ENCODE measurements around the gene MALT1.

MALT1 gene

DNA sequence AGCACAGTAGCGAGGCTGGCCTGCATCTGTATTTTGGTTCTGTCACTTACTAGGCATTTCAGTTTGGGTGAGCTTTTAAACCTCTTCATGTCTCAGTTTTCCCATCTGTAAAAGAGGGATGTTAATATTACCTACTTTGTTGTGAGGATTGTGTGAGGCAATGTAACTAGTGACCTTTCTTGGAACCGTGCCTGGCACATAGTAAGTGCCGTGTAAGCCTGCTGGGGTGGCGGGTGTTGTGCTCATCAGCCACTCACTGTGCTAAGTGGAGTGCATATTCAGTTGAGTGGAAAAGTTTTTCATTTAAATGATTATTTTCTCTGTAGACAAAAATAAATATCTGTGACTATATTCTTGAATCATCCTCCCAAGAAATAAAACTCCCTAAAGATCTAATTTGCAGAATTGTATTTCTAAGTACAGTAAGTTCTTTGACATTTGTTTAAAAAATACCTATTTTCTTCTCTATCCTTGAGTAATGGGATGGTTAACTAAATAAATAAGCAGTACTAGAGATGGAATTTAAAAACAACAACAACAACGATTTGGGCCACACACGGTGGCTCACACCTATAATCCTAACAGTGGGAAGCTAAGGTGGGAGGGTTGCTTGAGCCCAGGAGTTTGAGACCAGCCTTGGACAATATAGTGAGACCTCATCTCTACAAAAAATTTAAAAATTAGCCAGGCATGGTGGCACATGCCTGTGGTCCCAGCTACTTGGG, 56.7 kb downstream of the MALT1 start:
- Histone ChIP-seq H3K4me3 (ENCODE audit: control insufficient read depth in 1 of 7, extremely low read depth in 1 of 7, insufficient read depth in 4 of 7, low read depth in 2 of 7, low read length in 6 of 7) (no peak overlapping the region), H3K9me3 (ENCODE audit: control extremely low read depth in 1 of 5, control insufficient read depth in 4 of 5, insufficient read depth in 2 of 5, low read depth in 1 of 5, low read length in 4 of 5) (no peaks in the 10 kb centered on the region), H3K4me1 (ENCODE audit: control extremely low read depth in 1 of 4, control insufficient read depth in 4 of 4, insufficient read depth in 4 of 4, low read length in 3 of 4) (no peaks in the 10 kb centered on the region), H3K36me3 (ENCODE audit: control insufficient read depth in 4 of 4, insufficient read depth in 4 of 4, low read length in 3 of 4) (peaks cover 0 to 5% (median 2%) of the 10 kb centered on the region in 4 experiments), H3K27me3 (replicated peaks in 2 of 5; ENCODE audit: control insufficient read depth in 4 of 5, insufficient read depth in 5 of 5, low read length in 4 of 5) (no peaks in the 10 kb centered on the region), H3K27ac (ENCODE audit: insufficient read depth in 1 of 2, low read depth in 1 of 2, low read length in 2 of 2, poor library complexity in 1 of 2, severe bottlenecking in 2 of 2) (no peak overlapping the region)
- CTCF ChIA-PET, result interaction anchor here (1.4 kb wide), 1 partner anchor 28 kb away, joined by 3 read pairs; no protein-coding TSS in a partner anchor
- POLR2A ChIA-PET, result no interaction called here
- no peak for DNase-seq
- 100% methylated on average over 1 of the region's 6 CpGs for WGBS (ENCODE audit: insufficient coverage)

GRCh38 chr18:58728719-58729118, 57.5 kb downstream of the MALT1 start:
- DNase-seq, result no peak
- H3K27ac ChIP-seq (ENCODE audit: insufficient read depth in 1 of 2, low read depth in 1 of 2, low read length in 2 of 2, poor library complexity in 1 of 2, severe bottlenecking in 2 of 2), result no peak overlapping the region
- no peaks in the 10 kb centered on the region for H3K4me1 ChIP-seq (ENCODE audit: control extremely low read depth in 1 of 4, control insufficient read depth in 4 of 4, insufficient read depth in 4 of 4, low read length in 3 of 4)
- peaks cover under 1 to 4% (median 3%) of the 10 kb centered on the region in 4 experiments for H3K36me3 ChIP-seq (ENCODE audit: control insufficient read depth in 4 of 4, insufficient read depth in 4 of 4, low read length in 3 of 4)
- H3K9me3 ChIP-seq (ENCODE audit: control extremely low read depth in 1 of 5, control insufficient read depth in 4 of 5, insufficient read depth in 2 of 5, low read depth in 1 of 5, low read length in 4 of 5), result no peaks in the 10 kb centered on the region
- H3K27me3 ChIP-seq (replicated peaks in 2 of 5; ENCODE audit: control insufficient read depth in 4 of 5, insufficient read depth in 5 of 5, low read length in 4 of 5), result no peaks in the 10 kb centered on the region
- no peak overlapping the region for H3K4me3 ChIP-seq (ENCODE audit: control insufficient read depth in 1 of 7, extremely low read depth in 1 of 7, insufficient read depth in 4 of 7, low read depth in 2 of 7, low read length in 6 of 7)
- WGBS (ENCODE audit: insufficient coverage), result no CpG with 5 or more reads among the region's 3 CpGs
- ChIA-PET CTCF (no interaction called here), POLR2A (no interaction called here)

GRCh38 chr18:58730618-58731017, 59.4 kb downstream of the MALT1 start:
- peaks cover 0 to 11% (median 2%) of the 10 kb centered on the region in 4 experiments for H3K36me3 ChIP-seq (ENCODE audit: control insufficient read depth in 4 of 4, insufficient read depth in 4 of 4, low read length in 3 of 4)
- H3K9me3 ChIP-seq (ENCODE audit: control extremely low read depth in 1 of 5, control insufficient read depth in 4 of 5, insufficient read depth in 2 of 5, low read depth in 1 of 5, low read length in 4 of 5), result no peaks in the 10 kb centered on the region
- ChIA-PET CTCF (no interaction called here), POLR2A (no interaction called here)
- WGBS (ENCODE audit: insufficient coverage), result 100% methylated on average over 1 of the region's 2 CpGs
- no peak overlapping the region for H3K4me3 ChIP-seq (ENCODE audit: control insufficient read depth in 1 of 7, extremely low read depth in 1 of 7, insufficient read depth in 4 of 7, low read depth in 2 of 7, low read length in 6 of 7)
- H3K4me1 ChIP-seq (ENCODE audit: control extremely low read depth in 1 of 4, control insufficient read depth in 4 of 4, insufficient read depth in 4 of 4, low read length in 3 of 4), result no peaks in the 10 kb centered on the region
- no peak for DNase-seq
- H3K27me3 ChIP-seq (replicated peaks in 2 of 5; ENCODE audit: control insufficient read depth in 4 of 5, insufficient read depth in 5 of 5, low read length in 4 of 5), result no peaks in the 10 kb centered on the region
- no peak overlapping the region for H3K27ac ChIP-seq (ENCODE audit: insufficient read depth in 1 of 2, low read depth in 1 of 2, low read length in 2 of 2, poor library complexity in 1 of 2, severe bottlenecking in 2 of 2)

DNA sequence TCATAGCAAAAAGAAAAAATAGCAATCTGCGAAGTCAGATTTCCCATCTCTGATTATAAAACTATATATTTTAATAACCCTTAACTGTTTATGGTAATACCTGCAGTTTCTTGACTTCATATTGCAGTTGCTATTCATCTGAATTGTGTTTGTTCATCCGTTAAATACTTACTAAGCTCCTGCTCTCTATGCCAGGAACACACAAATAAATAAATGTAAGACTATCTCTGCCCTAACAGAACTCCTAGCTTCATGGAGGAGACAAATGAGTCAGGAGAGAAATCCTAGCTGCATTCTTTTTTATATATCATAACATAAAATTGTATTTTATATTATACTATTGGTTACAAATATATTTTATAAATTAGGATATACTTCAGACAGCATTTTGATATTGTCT, 61.2 kb downstream of the MALT1 start:
- no peaks in the 10 kb centered on the region for H3K9me3 ChIP-seq (ENCODE audit: control extremely low read depth in 1 of 5, control insufficient read depth in 4 of 5, insufficient read depth in 2 of 5, low read depth in 1 of 5, low read length in 4 of 5)
- ChIA-PET CTCF (interaction anchor here (0.5 kb wide), 1 partner anchor 48 kb away, joined by 3 read pairs; no protein-coding TSS in a partner anchor), POLR2A (no interaction called here)
- H3K4me3 ChIP-seq (ENCODE audit: control insufficient read depth in 1 of 7, extremely low read depth in 1 of 7, insufficient read depth in 4 of 7, low read depth in 2 of 7, low read length in 6 of 7), result no peak overlapping the region
- DNase-seq, result no peak
- no CpG with 5 or more reads among the region's 2 CpGs for whole genome bisulfite sequencing (ENCODE audit: insufficient coverage)
- H3K36me3 ChIP-seq (ENCODE audit: control insufficient read depth in 4 of 4, insufficient read depth in 4 of 4, low read length in 3 of 4), result peaks cover 0 to 11% (median 4%) of the 10 kb centered on the region in 4 experiments
- no peaks in the 10 kb centered on the region for H3K4me1 ChIP-seq (ENCODE audit: control extremely low read depth in 1 of 4, control insufficient read depth in 4 of 4, insufficient read depth in 4 of 4, low read length in 3 of 4)
- no peak overlapping the region for H3K27ac ChIP-seq (ENCODE audit: insufficient read depth in 1 of 2, low read depth in 1 of 2, low read length in 2 of 2, poor library complexity in 1 of 2, severe bottlenecking in 2 of 2)
- H3K27me3 ChIP-seq (replicated peaks in 2 of 5; ENCODE audit: control insufficient read depth in 4 of 5, insufficient read depth in 5 of 5, low read length in 4 of 5), result no peaks in the 10 kb centered on the region

DNA sequence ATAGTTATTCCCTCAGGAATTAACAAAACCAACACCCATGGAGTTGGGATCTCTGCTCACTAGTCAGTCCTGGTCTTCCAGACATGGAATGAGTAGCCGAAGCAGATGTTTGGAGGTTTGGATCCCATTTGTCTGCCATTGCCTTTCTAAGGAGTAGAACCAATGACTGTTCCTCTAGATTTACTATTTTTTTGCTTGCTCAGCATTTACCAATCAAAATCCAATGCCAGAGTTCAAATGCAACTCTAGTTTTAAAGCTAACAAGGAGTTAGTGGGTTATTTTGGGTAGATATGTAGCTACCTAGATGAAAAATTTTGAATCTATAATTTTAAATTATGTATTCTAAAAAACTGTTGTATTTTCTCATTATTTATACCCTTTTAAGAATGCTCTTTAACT, 62.6 kb downstream of the MALT1 start:
- H3K36me3 ChIP-seq (ENCODE audit: control insufficient read depth in 4 of 4, insufficient read depth in 4 of 4, low read length in 3 of 4), result peaks cover 0 to 16% (median 4%) of the 10 kb centered on the region in 4 experiments
- no peak for DNase-seq
- POLR2A ChIA-PET, result no interaction called here
- no peaks in the 10 kb centered on the region for H3K27me3 ChIP-seq (replicated peaks in 2 of 5; ENCODE audit: control insufficient read depth in 4 of 5, insufficient read depth in 5 of 5, low read length in 4 of 5)
- CTCF ChIA-PET, result no interaction called here
- WGBS (ENCODE audit: insufficient coverage), result 80% methylated on average over 1 of the region's 1 CpG
- H3K9me3 ChIP-seq (ENCODE audit: control extremely low read depth in 1 of 5, control insufficient read depth in 4 of 5, insufficient read depth in 2 of 5, low read depth in 1 of 5, low read length in 4 of 5), result peaks cover 0 to 1% (median 0%) of the 10 kb centered on the region in 5 experiments
- H3K4me3 ChIP-seq (ENCODE audit: control insufficient read depth in 1 of 7, extremely low read depth in 1 of 7, insufficient read depth in 4 of 7, low read depth in 2 of 7, low read length in 6 of 7), result no peak overlapping the region
- no peak overlapping the region for H3K27ac ChIP-seq (ENCODE audit: insufficient read depth in 1 of 2, low read depth in 1 of 2, low read length in 2 of 2, poor library complexity in 1 of 2, severe bottlenecking in 2 of 2)
- no peaks in the 10 kb centered on the region for H3K4me1 ChIP-seq (ENCODE audit: control extremely low read depth in 1 of 4, control insufficient read depth in 4 of 4, insufficient read depth in 4 of 4, low read length in 3 of 4)

- peaks cover 0 to 18% (median 4%) of the 10 kb centered on the region in 4 experiments for H3K36me3 ChIP-seq (ENCODE audit: control insufficient read depth in 4 of 4, insufficient read depth in 4 of 4, low read length in 3 of 4)
- H3K4me1 ChIP-seq (ENCODE audit: control extremely low read depth in 1 of 4, control insufficient read depth in 4 of 4, insufficient read depth in 4 of 4, low read length in 3 of 4), result no peaks in the 10 kb centered on the region
- no peak overlapping the region for H3K4me3 ChIP-seq (ENCODE audit: control insufficient read depth in 1 of 7, extremely low read depth in 1 of 7, insufficient read depth in 4 of 7, low read depth in 2 of 7, low read length in 6 of 7)
- H3K9me3 ChIP-seq (ENCODE audit: control extremely low read depth in 1 of 5, control insufficient read depth in 4 of 5, insufficient read depth in 2 of 5, low read depth in 1 of 5, low read length in 4 of 5), result peaks cover 0 to 1% (median 0%) of the 10 kb centered on the region in 5 experiments
- no peak overlapping the region for H3K27ac ChIP-seq (ENCODE audit: insufficient read depth in 1 of 2, low read depth in 1 of 2, low read length in 2 of 2, poor library complexity in 1 of 2, severe bottlenecking in 2 of 2)
- no CpG with 5 or more reads among the region's 3 CpGs for WGBS (ENCODE audit: insufficient coverage)
- no peaks in the 10 kb centered on the region for H3K27me3 ChIP-seq (replicated peaks in 2 of 5; ENCODE audit: control insufficient read depth in 4 of 5, insufficient read depth in 5 of 5, low read length in 4 of 5)
- DNase-seq, result no peak
- CTCF ChIA-PET, result interaction anchor here (1.0 kb wide), 1 partner anchor 26 kb away, joined by 3 read pairs; no protein-coding TSS in a partner anchor
- POLR2A ChIA-PET, result no interaction called here
These were observed 67.1 kb downstream of the MALT1 start for GRCh38 chr18:58738322-58738721.

DNA sequence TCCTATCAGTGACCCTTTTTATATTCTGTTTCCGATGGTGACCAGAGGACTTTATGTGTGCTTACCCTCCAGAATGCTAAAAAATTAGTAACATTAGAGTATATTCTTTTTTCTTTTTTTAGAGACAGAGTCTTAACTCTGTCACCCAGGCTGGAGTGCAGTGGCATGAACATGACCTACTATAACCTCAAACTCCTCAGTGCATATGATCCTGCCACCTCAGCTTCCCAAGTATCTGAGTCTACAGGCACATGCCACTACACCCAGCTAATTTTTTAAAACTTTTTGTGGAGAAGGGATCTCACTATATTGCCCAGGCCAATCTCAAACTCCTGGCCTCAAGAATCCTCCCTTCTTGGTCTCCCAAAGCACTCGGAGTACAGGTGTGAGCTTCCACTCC, 74.6 kb downstream of the MALT1 start:
- Histone ChIP-seq H3K4me1 (ENCODE audit: control extremely low read depth in 1 of 4, control insufficient read depth in 4 of 4, insufficient read depth in 4 of 4, low read length in 3 of 4) (no peaks in the 10 kb centered on the region), H3K27me3 (replicated peaks in 2 of 5; ENCODE audit: control insufficient read depth in 4 of 5, insufficient read depth in 5 of 5, low read length in 4 of 5) (no peaks in the 10 kb centered on the region), H3K9me3 (ENCODE audit: control extremely low read depth in 1 of 5, control insufficient read depth in 4 of 5, insufficient read depth in 2 of 5, low read depth in 1 of 5, low read length in 4 of 5) (peaks cover 4 to 21% (median 4%) of the 10 kb centered on the region in 5 experiments), H3K36me3 (ENCODE audit: control insufficient read depth in 4 of 4, insufficient read depth in 4 of 4, low read length in 3 of 4) (peaks cover 8 to 50% (median 34%) of the 10 kb centered on the region in 4 experiments), H3K27ac (ENCODE audit: insufficient read depth in 1 of 2, low read depth in 1 of 2, low read length in 2 of 2, poor library complexity in 1 of 2, severe bottlenecking in 2 of 2) (no peak overlapping the region), H3K4me3 (ENCODE audit: control insufficient read depth in 1 of 7, extremely low read depth in 1 of 7, insufficient read depth in 4 of 7, low read depth in 2 of 7, low read length in 6 of 7) (no peak overlapping the region)
- ChIA-PET POLR2A (no interaction called here), CTCF (interaction anchor here (1.1 to 1.5 kb wide), 3 partner anchors 18 to 217 kb away, joined by 4 to 5 read pairs (median 4); no protein-coding TSS in a partner anchor)
- DNase-seq, result no peak
- no CpG with 5 or more reads among the region's 2 CpGs for WGBS (ENCODE audit: insufficient coverage)
